Immature natural killer cell (primary cell): ENCODE results near the gene KRT83. TPM values are rescaled to one million over a fixed set of nuclear protein-coding genes. Genes with fewer than 3 reads are reported as not detected.
"Not testable (repeated sequence)": the region's sequence is repeated elsewhere in the genome, so short reads cannot be mapped to it uniquely, and the experiment has no call there.

ENCODE experiments used
- DNase-seq, 3 donors: peaks; one replicate each; pipeline ENCODE4 v3.0.0; 2022; ENCODE audit warnings: mixed read lengths in 1 of 3
- H3K27ac Mint-ChIP-seq, 6 donors: one replicate each; pipeline ENCODE4 v1.8.0; 2020; ENCODE audit warnings: mixed read lengths in 6 of 6, mild to moderate bottlenecking in 5 of 6, inconsistent platforms in 4 of 6, moderate library complexity in 3 of 6
- H3K27me3 Mint-ChIP-seq, 3 donors: one replicate each; pipeline ENCODE4 v1.8.0; 2020 to 2021; ENCODE audit warnings: low read depth in 3 of 3, mild to moderate bottlenecking in 3 of 3, mixed read lengths in 3 of 3, moderate library complexity in 3 of 3, inconsistent platforms in 1 of 3
- H3K36me3 Mint-ChIP-seq, 3 donors: one replicate each; pipeline ENCODE4 v1.8.0; 2020; ENCODE audit warnings: mixed read lengths in 3 of 3, inconsistent platforms in 2 of 3, mild to moderate bottlenecking in 2 of 3
- H3K4me1 Mint-ChIP-seq, 2 donors: one replicate each; pipeline ENCODE4 v1.8.0; 2020; ENCODE audit warnings: inconsistent platforms in 2 of 2, mild to moderate bottlenecking in 2 of 2, mixed read lengths in 2 of 2, moderate library complexity in 1 of 2
- H3K4me3 Mint-ChIP-seq, 5 donors: one replicate each; pipeline ENCODE4 v1.8.0; 2020; ENCODE audit warnings: mild to moderate bottlenecking in 5 of 5, mixed read lengths in 5 of 5, inconsistent platforms in 3 of 5, moderate library complexity in 3 of 5
- H3K9me3 Mint-ChIP-seq, 6 donors: one replicate each; pipeline ENCODE4 v1.8.0; 2020; ENCODE audit warnings: mild to moderate bottlenecking in 6 of 6, mixed read lengths in 6 of 6, inconsistent platforms in 4 of 6, moderate library complexity in 3 of 6
- polyA plus RNA-seq, 3 donors: library from polyadenylated mRNA; unstranded; fragments of 300-500 nt; fragmentation: Illumina TruSeq; gene quantifications; one replicate each; pipeline ENCODE4 v1.2.3, GENCODE V29; 2021

The KRT83 gene
- polyA plus RNA-seq, 3 donors from 2014 or later: not detected

GRCh38 chr12:52349196-52349595 is 28.0 kb upstream of the KRT83 start:
- DNase-seq: no peak
- H3K27me3 Mint-ChIP-seq: peaks cover 7 to 29% (median 16%) of the 10 kb centered on the region in 3 donors

DNA sequence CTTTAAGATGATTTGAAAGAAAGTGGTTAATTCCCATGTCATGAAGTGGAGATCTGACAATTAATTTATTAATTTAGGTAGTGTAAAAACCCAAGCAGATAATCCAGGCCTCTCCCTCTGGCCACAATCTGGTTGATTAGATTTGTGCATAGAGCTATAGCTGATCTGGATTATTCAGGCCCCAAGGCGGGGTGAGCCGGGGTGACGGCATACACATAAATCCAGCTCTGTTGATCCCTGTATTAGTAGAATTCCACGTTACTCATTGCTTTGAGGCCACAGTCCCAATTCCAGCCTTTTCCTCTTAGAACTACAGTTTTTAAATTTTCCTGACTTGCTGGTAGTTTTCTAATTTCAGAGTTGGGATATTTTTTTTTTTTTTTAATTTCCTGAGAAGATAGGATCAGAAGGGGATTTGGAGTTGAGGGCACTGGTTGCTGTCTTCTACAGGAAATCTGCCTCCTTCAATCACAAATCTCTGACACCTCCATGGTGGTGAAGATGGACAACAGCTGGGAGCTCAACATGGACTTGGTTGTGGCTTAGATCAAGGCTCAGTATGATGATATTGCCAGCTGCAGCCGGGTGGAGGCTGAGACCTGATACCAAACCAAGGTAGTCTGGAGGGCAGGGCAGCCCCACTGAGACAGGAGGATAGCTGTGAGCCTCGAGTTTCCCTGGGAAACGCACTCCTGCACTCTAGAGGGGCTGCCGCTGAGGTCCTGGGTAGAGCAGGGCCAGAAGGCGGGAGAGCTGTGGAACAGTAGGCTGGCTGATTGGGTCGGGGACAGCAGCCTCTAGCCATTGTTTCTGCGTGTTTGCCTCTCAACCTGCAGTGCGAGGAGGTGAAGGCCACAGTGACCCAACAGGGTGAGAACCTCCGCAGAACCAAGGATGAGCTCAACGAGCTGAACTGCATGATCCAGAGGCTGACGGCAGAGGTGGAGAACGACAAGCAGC is 26.6 kb upstream of the KRT83 start:
- H3K9me3 Mint-ChIP-seq: peaks cover 0 to 2% (median 0%) of the 10 kb centered on the region in 6 donors
- peaks cover 5 to 24% (median 18%) of the 10 kb centered on the region in 3 donors for H3K27me3 Mint-ChIP-seq
- H3K36me3 Mint-ChIP-seq: no peaks in the 10 kb centered on the region
- H3K27ac Mint-ChIP-seq: no peak overlapping the region
- H3K4me1 Mint-ChIP-seq: peaks cover 21 to 24% of the 10 kb centered on the region in 2 donors
- no peak for DNase-seq
- no peak overlapping the region for H3K4me3 Mint-ChIP-seq

More at GRCh38 chr12:52349196-52349595, 28.0 kb upstream of the KRT83 start:
- Mint-ChIP-seq H3K9me3 (no peaks in the 10 kb centered on the region), H3K27ac (no peak overlapping the region), H3K4me1 (peaks cover 27 to 32% of the 10 kb centered on the region in 2 donors), H3K36me3 (no peaks in the 10 kb centered on the region), H3K4me3 (no peak overlapping the region)

- DNase-seq: no peak
- Mint-ChIP-seq H3K9me3 (peaks cover 0 to 2% (median 0%) of the 10 kb centered on the region in 6 donors), H3K27me3 (peaks cover 3 to 24% (median 19%) of the 10 kb centered on the region in 3 donors), H3K27ac (no peak overlapping the region), H3K4me1 (peaks cover 14 to 16% of the 10 kb centered on the region in 2 donors), H3K36me3 (no peaks in the 10 kb centered on the region), H3K4me3 (no peak overlapping the region)
Measured at GRCh38 chr12:52347016-52347415, 25.8 kb upstream of the KRT83 start.

GRCh38 chr12:52346593-52346992 is 25.4 kb upstream of the KRT83 start:
- Mint-ChIP-seq H3K4me1 (peaks cover 10 to 12% of the 10 kb centered on the region in 2 donors), H3K4me3 (no peak overlapping the region), H3K36me3 (no peaks in the 10 kb centered on the region), H3K27ac (no peak overlapping the region), H3K27me3 (peaks cover 3 to 22% (median 20%) of the 10 kb centered on the region in 3 donors), H3K9me3 (peaks cover 0 to 2% (median 0%) of the 10 kb centered on the region in 6 donors)
- DNase-seq: no peak

DNA sequence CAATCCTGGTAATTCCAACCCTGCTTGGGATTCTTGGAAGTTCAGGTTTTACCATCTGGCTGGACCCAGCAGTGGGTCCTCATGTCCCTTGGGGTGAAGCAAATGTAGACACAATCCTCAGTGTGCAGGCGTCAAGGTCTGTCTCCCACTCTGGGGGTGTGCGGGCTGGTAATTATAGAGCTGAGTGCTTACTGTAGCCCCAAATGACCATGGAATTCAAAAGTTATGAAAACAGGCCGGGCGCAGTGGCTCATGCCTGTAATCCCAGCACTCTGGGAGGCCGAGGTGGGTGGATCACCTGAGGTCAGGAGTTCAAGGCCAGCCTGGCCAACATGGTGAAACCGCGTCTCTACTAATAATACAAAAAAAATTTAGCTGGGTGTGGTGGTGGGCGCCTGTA is 23.8 kb upstream of the KRT83 start:
- not testable (repeated sequence) for H3K36me3 Mint-ChIP-seq, H3K9me3 Mint-ChIP-seq, DNase-seq, H3K27ac Mint-ChIP-seq, H3K4me1 Mint-ChIP-seq, H3K4me3 Mint-ChIP-seq
- peaks cover 3 to 21% (median 19%) of the 10 kb centered on the region in 3 donors for H3K27me3 Mint-ChIP-seq

GRCh38 chr12:52344111-52344510 is 22.9 kb upstream of the KRT83 start:
- peaks cover 5 to 21% (median 16%) of the 10 kb centered on the region in 3 donors for H3K27me3 Mint-ChIP-seq
- peaks cover 0 to 2% (median 0%) of the 10 kb centered on the region in 6 donors for H3K9me3 Mint-ChIP-seq
- DNase-seq: no peak
- H3K27ac Mint-ChIP-seq: no peak overlapping the region
- no peak overlapping the region for H3K4me3 Mint-ChIP-seq
- no peaks in the 10 kb centered on the region for H3K36me3 Mint-ChIP-seq
- no peaks in the 10 kb centered on the region for H3K4me1 Mint-ChIP-seq

DNA sequence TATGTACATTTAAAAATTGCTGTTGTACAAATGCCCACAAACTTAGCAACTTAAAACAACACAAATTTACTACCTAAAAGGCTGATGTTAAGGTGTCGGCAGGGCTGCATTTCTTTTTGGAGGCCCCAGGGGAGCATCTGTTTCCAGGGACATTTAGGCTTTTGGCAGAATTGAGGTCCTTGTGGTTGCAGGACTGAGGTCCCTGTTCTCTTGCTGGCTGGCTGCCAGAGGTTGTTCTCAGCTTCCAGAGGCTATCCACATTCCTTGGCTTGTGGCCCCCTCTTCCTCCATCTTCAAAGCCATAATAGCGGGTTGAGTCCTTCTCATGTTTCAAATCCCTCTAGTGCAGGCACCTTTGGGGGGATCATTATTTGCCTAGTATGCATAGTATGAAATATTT is 22.4 kb upstream of the KRT83 start:
- Mint-ChIP-seq H3K36me3 (no peaks in the 10 kb centered on the region), H3K27ac (no peak overlapping the region), H3K9me3 (peaks cover 0 to 2% (median 0%) of the 10 kb centered on the region in 6 donors), H3K27me3 (peaks cover 5 to 21% (median 13%) of the 10 kb centered on the region in 3 donors), H3K4me3 (no peak overlapping the region), H3K4me1 (no peaks in the 10 kb centered on the region)
- no peak for DNase-seq

DNA sequence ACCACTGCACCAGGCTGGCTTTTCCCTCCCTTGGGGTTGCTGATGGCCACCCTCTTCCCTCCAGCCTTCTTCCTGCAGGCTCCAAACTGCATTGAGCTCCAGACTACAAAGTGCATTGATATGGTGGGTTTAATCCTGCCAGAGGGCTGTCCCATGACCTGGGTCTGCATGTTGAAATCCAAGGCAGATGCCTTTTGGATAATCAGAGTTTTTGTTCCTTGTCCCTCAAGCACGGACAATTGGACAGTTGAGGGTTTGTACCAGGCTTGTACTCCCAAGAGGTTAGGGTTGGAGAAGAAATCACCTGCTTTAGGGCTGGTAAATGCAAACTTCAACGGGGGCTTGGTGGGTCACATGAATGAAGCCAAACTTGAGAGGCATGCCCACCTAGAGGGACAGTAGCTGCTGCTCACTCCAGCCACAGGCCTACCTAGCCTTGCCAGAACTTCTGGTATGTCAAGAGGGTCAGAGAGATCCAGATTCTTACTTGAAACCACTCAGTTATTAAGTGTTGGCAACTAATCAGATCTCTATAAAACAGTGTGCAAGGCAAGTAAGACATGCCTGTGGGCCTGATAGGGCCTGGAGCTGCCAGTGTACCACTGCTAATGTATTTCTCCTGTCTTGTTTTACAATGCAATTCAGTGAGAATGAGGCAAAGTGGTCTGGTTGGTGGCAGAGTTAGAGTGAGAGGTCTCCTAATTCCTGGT is 21.7 kb upstream of the KRT83 start:
- H3K36me3 Mint-ChIP-seq: no peaks in the 10 kb centered on the region
- no peak overlapping the region for H3K27ac Mint-ChIP-seq
- H3K27me3 Mint-ChIP-seq: peaks cover 5 to 20% (median 13%) of the 10 kb centered on the region in 3 donors
- no peak for DNase-seq
- H3K9me3 Mint-ChIP-seq: peaks cover 0 to 2% (median 0%) of the 10 kb centered on the region in 6 donors
- no peak overlapping the region for H3K4me3 Mint-ChIP-seq
- no peaks in the 10 kb centered on the region for H3K4me1 Mint-ChIP-seq

DNA sequence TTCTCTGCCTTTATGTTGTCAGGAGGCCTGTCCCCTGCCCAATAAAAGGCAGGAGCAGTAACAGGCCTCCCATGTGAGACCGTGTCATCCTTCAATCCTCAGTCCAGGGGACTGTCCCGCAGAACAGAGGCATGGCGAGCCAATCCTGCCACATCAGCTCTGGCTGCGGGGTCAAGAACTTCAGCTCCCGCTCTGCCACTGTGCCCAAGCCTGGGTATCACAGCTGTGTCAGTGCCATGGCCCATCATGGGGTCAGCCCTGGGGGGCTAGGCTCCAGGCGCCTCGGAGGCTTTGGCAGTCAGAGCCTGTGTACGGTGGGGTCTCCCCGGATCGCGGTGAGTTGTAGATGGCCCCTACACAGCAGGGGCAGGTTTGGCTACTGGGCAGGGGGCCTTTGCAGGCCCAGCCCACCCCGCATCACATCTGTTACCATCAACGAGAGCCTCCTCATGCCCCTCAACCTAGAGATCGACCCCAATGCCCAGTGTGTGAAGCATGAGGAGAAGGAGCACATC is 19.9 kb upstream of the KRT83 start:
- Mint-ChIP-seq H3K27ac (no peak overlapping the region), H3K9me3 (peaks cover 0 to 6% (median 0%) of the 10 kb centered on the region in 6 donors), H3K27me3 (peaks cover 5 to 18% (median 10%) of the 10 kb centered on the region in 3 donors), H3K4me3 (no peak overlapping the region), H3K4me1 (no peaks in the 10 kb centered on the region), H3K36me3 (peaks cover 0 to 4% (median 0%) of the 10 kb centered on the region in 3 donors)
- no peak for DNase-seq

GRCh38 chr12:52338241-52338960 is 17.2 kb upstream of the KRT83 start:
- no peak for DNase-seq
- H3K27ac Mint-ChIP-seq: no peak overlapping the region
- no peaks in the 10 kb centered on the region for H3K4me1 Mint-ChIP-seq
- peaks cover 0 to 4% (median 0%) of the 10 kb centered on the region in 3 donors for H3K36me3 Mint-ChIP-seq
- peaks cover 0 to 6% (median 0%) of the 10 kb centered on the region in 6 donors for H3K9me3 Mint-ChIP-seq
- H3K27me3 Mint-ChIP-seq: peaks cover 2 to 13% (median 4%) of the 10 kb centered on the region in 3 donors
- H3K4me3 Mint-ChIP-seq: no peak overlapping the region

- Mint-ChIP-seq H3K9me3 (peaks cover 0 to 4% (median 0%) of the 10 kb centered on the region in 6 donors), H3K4me1 (no peaks in the 10 kb centered on the region), H3K4me3 (no peak overlapping the region), H3K27ac (no peak overlapping the region), H3K27me3 (peaks cover 4 to 9% (median 4%) of the 10 kb centered on the region in 3 donors), H3K36me3 (peaks cover 0 to 4% (median 2%) of the 10 kb centered on the region in 3 donors)
- no peak for DNase-seq
Measured at GRCh38 chr12:52337054-52337453, 15.9 kb upstream of the KRT83 start.

DNA sequence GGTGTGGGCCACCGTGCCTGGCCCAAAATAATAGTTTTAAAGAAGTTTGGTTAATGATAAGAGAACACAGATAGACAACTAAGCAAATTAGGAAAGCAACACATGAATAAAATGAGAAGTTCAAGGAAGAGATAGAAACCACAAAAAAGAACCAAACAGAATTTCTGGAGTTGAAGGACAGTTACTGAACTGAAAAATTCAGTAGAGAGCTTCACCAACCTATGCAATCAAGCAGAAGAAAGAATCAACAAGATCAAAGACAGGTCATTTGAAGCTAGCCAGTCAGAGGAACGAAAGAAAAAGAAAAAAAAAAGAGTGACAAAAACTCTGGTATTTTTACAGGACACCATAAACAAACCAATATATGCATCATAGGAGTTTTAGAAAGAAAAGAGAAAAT is 15.4 kb upstream of the KRT83 start:
- Mint-ChIP-seq H3K36me3 (peaks cover 0 to 6% (median 4%) of the 10 kb centered on the region in 3 donors), H3K9me3 (peaks cover 0 to 4% (median 0%) of the 10 kb centered on the region in 6 donors), H3K4me1 (no peaks in the 10 kb centered on the region), H3K4me3 (no peak overlapping the region), H3K27ac (no peak overlapping the region), H3K27me3 (peaks cover 4 to 6% (median 5%) of the 10 kb centered on the region in 3 donors)
- no peak for DNase-seq

GRCh38 chr12:52335598-52336262 is 14.5 kb upstream of the KRT83 start:
- H3K9me3 Mint-ChIP-seq: peaks cover 0 to 4% (median 0%) of the 10 kb centered on the region in 6 donors
- peaks cover 0 to 6% (median 4%) of the 10 kb centered on the region in 3 donors for H3K36me3 Mint-ChIP-seq
- DNase-seq: no peak
- H3K27me3 Mint-ChIP-seq: peaks cover 4 to 6% (median 4%) of the 10 kb centered on the region in 3 donors
- H3K4me1 Mint-ChIP-seq: no peaks in the 10 kb centered on the region
- no peak overlapping the region for H3K27ac Mint-ChIP-seq
- no peak overlapping the region for H3K4me3 Mint-ChIP-seq
